ENCODE measurements around the gene GPX4.

- TF ChIP-seq, protein P1, sequence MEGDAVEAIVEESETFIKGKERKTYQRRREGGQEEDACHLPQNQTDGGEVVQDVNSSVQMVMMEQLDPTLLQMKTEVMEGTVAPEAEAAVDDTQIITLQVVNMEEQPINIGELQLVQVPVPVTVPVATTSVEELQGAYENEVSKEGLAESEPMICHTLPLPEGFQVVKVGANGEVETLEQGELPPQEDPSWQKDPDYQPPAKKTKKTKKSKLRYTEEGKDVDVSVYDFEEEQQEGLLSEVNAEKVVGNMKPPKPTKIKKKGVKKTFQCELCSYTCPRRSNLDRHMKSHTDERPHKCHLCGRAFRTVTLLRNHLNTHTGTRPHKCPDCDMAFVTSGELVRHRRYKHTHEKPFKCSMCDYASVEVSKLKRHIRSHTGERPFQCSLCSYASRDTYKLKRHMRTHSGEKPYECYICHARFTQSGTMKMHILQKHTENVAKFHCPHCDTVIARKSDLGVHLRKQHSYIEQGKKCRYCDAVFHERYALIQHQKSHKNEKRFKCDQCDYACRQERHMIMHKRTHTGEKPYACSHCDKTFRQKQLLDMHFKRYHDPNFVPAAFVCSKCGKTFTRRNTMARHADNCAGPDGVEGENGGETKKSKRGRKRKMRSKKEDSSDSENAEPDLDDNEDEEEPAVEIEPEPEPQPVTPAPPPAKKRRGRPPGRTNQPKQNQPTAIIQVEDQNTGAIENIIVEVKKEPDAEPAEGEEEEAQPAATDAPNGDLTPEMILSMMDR (IDR thresholded peaks at IDR 0.05), result no peak
- TF ChIP-seq EP300 (IDR thresholded peaks at IDR 0.05), result no peak
- TF ChIP-seq POLR2A (IDR thresholded peaks at IDR 0.05; ENCODE audit: low read depth), result no peak
- no peak for TF ChIP-seq POLR2AphosphoS5 (IDR thresholded peaks at IDR 0.05)
Observed at GRCh38 chr19:1085053-1085658, 18.6 kb upstream of the GPX4 start.
